Keratinocyte (primary cell): ENCODE data around the gene SCARF2.

Source experiments
- CTCF ChIP-seq, 3 experiments: IDR thresholded peaks in 1 of 3; conservative IDR thresholded peaks in 1 of 3; optimal IDR thresholded peaks in 1 of 3; 2 replicates in 2 of 3; 3 replicates in 1 of 3; pipeline versions ENCODE3 to v1.5.1; 2011; ENCODE audit warnings: low read length in 3 of 3, mild to moderate bottlenecking in 3 of 3, moderate library complexity in 2 of 3, control low read depth in 1 of 3, inconsistent platforms in 1 of 3; ENCODE audit not compliant: insufficient read depth in 2 of 3; ENCODE audit errors: extremely low read depth in 1 of 3
- EZH2 ChIP-seq: IDR thresholded peaks from one replicate; pipeline ENCODE4 v1.6.1; 2012; ENCODE audit warnings: inconsistent platforms, mild to moderate bottlenecking, low read length, moderate library complexity

GRCh38 chr22:20444325-20444724 lies 6.7 kb upstream of the SCARF2 start:
- TF ChIP-seq CTCF (optimal IDR thresholded peaks at IDR 0.05 in 1 of 3, IDR thresholded peaks at IDR 0.05 in 1 of 3, conservative IDR thresholded peaks at IDR 0.05 in 1 of 3; ENCODE audit: extremely low read depth in 1 of 3, insufficient read depth in 2 of 3, low read length in 3 of 3) (no peak), EZH2 (no peak)
